Measurements from ENCODE around the gene CPED1.

- TF ChIP-seq GATAD2B (conservative IDR thresholded peaks at IDR 0.05; ENCODE audit: low read depth) (no peak), BCLAF1 (IDR thresholded peaks at IDR 0.05) (no peak), ZSCAN29 (IDR thresholded peaks at IDR 0.05) (no peak)
Measured at GRCh38 chr7:121262221-121262620, 273.7 kb downstream of the CPED1 start.
